HG02678 (cell line): Measurements from ENCODE around the gene TMOD1.

Experiments
- ATAC-seq: cut with Tn5 transposase; IDR thresholded peaks from one replicate; pipeline ENCODE4 v1.9.1; 2021; ENCODE audit warnings: mild to moderate bottlenecking, moderate library complexity; ENCODE audit not compliant: unreplicated experiment

TMOD1 gene

DNA sequence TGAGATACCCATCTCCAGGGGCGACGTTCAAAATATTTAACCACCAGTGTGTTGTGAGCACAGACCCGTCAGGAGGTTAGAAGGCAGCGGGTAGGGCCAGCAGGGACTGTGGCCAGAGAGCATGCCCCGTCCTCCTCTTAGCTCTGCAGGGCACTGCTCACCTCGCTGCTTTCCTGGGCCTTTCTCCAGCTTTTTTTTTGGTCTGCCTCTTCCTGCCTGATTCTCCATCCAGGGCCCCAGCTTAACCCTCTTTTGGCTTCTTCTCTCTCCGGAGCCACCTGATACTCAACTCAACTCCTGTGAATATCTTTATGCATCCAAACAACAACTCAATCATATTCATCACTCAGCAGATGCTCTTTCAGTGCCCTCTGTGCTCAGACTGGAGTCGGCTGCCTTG, 44.0 kb downstream of the TMOD1 start:
- ATAC-seq, result no peak

DNA sequence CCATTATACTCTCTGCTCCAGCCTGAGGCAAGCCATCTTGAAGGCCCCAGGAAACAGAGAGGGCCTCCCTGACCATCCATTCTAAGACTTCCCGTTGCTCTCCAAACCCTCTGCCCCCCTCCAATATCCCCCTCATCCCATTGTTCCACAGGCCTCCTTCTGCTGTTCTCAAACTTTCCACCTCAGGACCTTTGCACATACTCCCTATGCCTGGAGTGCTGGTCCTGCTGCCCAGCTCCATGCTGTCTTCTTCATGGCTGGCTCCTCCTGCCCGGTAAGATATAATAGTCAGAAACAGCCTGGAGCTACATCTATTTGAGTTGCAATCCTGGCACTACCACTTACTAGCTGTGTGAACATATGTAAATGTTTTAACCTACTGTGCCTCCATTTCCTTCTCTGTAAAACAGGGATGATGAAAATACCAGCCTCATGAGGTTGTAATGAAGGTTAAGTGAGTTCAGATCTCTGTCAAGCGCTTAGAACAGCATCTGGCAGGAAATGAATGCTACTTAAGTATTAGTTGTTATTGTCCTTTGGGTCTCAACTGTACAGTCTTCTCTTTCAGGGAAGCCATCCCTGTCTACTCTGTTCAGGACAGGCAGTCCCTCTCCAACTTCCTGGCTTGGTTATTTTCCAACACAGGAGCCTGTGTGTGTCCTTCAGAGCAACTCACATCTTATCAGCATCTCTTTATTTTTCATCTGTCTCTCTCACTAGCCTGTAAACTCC, 45.8 kb downstream of the TMOD1 start:
- no peak for ATAC-seq

DNA sequence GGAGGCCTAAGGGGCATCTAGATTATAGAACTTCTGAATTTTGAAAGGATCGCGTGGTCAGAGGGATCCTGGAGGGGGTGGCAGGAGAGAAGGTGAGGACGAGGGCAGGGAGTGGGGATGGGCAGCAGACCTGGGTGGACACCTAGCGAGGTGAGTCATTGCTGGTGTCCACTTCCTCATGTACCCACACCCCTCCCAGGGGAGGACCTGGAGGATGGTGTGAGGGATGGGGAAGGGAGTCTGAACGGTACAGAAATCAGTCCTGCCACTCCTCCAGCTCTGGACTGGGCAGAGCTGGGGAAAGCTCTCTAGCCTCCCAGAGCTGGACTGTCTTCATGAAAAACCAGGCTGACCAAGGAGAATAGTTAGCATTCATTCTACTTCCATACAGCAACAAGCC, 46.9 kb downstream of the TMOD1 start:
- no peak for ATAC-seq

DNA sequence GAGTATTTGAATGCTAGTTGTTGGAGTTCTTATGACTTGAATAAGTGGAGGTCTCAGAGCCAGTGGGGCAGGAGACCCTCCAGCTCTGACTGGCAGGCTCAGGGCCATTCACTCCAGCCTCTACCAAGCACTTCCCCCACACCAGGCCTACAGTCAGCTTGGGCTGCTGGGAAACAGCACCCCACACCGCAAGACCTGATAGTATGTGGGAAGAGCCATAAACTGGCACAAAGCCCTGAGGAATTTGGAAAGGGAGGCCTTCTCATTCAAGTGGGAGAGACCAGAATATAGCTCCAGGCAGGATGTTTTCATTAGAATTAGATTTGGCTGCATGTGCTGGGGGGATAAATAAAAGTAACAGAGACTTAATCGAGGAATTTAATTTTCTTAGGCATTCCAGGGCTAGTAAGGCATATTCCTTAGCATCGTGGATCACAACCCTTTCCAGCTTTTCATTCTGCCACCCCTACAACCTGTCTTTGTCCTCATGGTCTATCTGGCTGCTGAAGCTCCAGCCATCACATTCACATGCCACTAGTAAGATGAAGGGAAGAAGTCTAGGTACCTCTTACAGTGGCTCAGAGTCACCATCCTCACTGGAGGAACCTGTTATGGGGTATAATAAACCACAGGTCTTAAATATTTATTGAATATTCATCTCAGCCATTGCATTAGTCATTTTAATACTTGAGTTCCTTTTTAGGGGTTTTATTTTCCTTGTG, 47.5 kb downstream of the TMOD1 start:
- no peak for ATAC-seq

DNA sequence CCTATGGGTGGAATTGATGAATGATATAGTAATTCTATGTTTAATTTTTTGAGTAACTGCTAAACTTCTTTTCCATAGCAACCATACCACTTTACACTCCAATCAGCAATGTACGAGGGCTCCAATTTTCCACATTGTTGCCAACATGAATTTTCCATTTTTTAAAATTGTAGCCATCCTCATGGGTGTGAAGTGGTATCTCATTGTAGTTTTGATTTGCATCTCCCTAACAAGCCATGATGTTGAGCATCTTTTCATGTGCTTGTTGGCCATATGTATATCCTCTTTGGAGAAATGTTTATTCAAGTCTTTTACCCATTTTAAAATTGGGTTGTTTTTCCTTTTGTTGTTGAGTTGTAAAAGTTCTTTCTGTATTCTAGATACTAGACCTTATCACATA, 48.9 kb downstream of the TMOD1 start:
- ATAC-seq, result no peak

DNA sequence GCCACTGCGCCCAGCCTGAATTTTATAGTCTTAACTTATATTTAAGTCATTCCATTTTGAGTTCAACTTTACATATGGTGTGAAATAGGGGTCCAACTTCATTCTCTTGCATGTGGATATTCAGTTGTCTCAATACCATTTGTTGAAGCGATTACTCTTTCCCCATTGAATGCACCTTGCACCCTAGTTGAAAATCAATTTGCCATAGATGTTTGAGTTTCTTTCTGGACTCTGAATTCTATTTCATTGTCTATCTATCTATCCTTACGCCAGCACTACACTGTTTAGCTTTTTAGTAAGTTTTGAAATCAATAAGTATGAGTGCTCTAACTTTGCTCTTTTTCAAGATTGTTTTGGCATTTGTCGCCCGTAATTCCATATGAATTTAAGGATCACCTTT, 49.8 kb downstream of the TMOD1 start:
- no peak for ATAC-seq

DNA sequence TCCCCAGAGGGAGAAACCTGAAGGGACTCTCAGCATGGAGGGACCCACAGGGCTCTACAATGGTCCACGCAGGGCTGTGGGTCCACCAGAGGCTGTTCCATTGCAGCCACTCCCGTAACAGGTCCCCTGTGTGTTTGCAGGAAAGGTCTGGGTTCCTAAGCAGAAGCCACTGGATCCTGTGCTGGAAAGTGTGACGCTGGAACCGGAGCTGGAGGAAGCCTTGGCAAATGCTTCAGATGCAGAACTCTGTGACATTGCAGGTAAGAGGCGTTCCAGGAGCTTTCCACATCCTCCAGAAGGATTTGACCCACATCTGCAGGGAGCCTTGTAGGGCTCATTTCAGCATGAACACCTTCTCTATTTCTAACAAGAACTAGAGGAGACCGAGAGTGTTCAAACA, 51.7 kb downstream of the TMOD1 start:
- no peak for ATAC-seq

DNA sequence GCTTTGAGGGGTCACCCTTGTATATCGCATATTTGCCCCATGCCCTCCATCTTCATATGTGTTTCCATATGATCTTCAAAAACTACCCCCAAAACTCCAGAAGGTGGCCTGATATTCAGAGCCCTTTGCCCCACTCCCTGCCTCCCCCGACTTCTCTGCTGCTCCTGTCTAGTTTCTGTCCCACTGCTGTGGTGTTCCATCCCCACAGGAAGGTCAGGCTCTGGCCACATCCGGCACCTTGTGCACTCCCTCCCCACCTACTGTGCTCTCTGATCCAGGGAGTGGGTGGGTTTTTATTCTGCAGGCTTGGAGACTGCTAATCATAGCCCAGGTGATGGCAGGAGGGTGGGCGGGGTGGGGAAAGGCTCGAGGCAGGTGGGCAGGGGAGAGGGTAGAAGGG, 52.4 kb downstream of the TMOD1 start:
- ATAC-seq, result no peak

DNA sequence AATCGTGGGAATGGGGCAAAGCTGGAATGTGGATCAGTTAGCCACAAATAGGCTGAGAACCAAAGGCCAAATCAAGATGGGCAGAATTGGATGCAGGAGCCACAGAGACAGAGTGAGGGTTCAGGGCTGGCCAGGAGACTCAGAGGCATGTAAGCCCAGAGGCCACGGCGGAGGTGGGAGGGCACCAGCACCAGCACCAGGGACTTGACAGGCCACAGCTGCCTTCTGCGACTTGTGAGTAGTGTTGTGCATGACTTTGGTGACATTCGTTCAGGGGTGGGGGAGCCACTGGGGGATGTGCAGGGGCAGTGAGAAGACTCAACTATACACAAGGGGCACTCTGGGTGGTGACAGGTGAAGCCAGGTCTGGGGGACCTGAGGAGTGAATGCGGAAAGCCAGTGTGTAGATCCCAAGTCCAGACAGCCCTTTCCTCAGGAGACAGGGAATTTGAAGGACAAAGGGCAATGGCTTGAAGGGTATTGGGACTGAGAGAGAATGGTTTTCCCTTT, 53.2 kb downstream of the TMOD1 start:
- ATAC-seq, result no peak

DNA sequence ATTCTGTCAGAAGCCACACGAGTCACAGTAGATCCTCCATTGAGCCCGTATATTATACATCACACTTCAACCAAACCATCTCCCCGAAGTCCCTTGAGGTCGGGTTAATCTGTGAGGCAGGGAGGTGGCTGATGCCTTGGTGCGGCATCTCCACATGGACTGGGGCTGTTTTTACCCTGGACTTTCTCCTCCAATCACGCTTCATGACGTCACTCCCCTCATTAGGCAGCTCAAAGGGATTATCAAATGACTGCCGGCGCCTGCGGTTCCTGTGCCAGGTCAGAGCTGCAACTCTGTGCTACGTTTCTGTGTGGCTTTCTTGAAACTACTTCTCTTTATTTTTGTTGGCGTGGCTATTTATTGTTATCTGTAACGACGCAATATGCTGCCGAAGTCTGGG, 53.7 kb downstream of the TMOD1 start:
- no peak for ATAC-seq

DNA sequence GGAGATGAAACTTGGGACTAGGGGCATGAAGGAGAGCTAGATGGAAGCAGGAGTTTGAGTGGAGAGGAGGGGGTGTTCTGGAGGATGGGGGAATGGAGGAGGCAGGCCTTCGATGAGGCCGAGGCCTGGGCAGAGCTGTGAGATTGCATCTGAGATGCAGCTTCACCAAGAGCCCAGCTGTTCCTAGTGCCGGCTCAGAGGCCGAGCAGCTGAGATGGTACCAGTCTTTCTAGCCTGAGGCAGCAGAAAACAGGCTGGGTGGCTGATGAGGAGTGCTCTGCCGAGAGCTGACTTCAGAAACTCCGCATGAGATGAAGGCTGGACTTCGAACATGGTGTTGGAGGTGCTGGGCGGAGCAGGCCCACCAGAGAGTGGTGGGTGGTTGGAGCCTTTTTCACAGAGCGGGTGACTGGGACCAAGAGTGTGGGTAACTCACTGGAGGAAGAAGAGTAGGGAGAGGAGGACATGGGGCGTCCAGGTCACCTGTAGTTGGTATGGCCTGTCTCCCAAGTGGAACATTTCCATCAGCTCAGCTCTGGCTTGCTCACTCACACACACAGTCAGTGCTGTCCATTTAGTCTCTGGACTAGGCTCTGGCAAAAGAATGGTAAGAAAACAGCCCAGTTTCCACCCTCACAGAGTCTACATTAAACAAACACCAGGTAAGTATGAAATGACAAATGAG, 54.7 kb downstream of the TMOD1 start:
- ATAC-seq, result no peak

DNA sequence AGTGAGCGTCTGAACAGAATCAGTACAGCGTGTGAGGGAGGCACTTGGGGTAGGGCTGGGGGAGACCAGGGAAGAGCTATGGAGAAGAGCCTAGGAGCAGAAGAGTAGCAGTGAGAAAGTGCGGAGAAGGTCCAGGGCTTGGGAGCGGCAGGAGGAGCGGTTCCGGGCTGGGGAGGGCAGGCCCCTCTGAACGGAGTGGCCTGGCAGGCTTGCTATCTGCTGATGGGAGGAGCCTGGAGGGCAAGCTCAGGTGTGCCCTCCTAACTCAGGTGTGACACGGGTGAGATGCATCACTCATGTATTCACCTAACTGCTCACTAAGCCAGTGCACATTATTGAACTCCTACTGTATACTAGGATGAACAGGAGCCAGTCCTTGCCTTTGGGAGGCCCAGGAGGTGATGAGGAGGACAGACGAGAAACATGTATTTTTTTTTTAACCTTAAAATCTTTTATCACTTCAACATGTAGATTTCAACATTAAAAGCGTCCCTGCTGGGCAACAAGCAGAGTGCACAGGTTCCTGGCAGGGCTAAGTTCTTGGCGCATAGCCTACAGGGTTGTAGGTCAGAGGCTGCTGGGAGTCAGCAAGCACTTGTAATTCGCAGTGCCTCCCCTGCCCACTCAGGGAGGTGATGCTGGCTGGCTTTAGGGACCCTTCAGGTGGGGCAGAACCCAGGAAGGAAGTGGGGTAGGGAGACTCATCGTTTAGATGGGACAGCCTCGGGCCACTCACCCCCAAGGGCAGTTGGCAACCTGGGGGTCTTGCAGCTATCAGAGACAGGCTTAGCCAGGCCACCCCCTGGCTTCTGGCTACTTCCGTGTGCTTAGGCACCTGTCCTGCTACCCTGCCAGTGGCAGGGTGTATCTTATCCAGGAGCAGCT, 55.5 kb downstream of the TMOD1 start:
- ATAC-seq, result no peak

DNA sequence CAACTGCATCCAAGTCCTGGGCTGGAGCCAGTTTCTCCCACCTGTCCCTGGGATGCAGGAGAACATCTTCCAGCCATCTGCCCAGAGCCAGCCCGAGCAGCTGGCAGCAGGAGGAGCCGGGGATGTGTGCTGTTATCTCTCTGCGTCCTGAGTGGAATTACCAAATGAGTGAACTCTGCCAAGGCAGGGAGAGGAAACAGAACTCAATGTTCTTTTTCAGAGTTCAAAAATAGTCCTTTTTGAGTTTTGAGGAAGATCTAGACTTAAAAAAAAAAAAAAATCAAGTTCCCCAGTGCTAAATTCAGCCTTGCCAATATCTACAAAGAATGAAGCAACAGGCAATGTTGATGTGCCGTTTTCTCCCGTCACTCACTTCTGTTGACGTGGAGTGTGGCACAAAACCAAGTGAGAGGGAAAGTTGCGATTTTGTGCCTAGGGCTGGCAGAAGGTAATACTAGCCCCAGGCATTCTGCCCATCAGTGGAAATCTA, 56.2 kb downstream of the TMOD1 start:
- no peak for ATAC-seq

DNA sequence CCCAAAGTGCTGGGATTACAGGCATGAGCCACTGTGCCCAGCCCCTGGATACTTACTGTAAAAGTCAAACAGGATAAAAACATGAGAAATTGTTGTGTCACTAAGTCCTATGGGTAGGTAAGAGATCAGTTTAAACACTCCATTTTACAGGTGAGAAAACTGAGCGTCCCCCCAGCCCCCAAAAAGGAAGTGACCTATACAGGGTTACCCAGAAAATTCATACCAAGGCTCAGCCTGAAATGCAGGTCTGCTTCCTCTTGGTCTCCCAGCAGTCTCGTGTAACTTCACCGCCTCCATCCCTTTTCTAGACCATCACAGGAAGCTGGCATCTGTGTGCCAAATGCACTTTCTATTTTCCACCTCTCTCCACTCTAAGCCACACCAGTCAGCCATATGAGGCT, 57.2 kb downstream of the TMOD1 start:
- peak; percentile 14 for ATAC-seq

DNA sequence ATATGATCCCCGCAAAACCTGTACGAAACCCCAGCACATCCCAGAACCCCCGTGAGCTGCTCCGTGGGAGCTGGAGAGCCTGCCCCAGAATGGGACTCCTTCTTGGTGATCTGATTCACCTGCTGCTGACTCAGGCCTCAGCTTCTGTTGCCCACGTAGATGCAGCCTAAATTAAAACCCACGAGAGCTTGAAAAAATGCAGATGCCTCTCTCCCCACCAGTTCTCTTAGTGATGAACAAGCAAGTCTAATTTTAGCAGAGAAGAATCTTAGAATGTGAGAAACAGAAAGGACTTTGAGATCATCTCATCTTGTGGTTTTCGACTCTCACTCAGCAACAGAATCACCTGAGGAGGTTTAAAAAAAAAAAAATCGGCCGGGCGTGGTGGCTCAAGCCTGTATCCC, 57.6 kb downstream of the TMOD1 start:
- peak; percentile 67 for ATAC-seq

DNA sequence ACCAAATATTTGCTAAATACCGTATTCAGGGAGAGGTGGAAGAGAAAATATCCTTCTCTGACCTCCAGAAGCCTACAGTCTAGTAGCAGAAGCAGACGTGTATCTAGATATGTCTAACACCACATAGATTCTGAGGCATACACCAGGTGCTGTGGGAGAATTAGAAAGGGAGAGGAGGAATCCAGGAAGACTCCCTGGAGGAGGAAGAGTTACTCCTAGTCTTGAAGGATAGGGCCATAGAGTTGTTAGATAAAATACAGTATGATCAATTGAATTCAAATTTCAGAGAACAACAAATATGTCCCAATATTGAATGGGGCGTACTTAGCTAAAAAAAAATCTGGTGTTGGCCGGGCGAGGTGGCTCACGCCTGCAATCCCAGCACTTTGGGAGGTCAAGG, 58.7 kb downstream of the TMOD1 start:
- ATAC-seq, result no peak

DNA sequence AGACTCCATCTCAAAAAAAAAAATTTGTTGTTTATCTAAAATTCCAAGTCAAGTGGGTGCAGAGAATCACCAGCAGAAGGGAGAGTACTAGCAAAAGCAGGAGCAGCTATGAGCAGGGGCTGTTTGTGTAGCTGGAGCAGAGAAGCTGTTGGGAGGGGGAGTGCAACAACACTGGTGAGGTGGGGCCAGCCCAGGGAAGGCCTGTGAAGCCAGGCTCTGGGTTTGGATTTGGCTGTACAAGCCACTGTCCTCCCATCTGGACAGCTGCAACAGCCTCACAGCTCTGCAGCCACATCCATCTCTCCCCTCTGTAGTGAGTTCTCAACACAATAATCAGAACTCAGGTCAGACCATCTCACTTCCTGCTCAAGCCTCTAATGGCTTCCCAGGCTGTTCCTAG, 59.4 kb downstream of the TMOD1 start:
- ATAC-seq, result no peak

DNA sequence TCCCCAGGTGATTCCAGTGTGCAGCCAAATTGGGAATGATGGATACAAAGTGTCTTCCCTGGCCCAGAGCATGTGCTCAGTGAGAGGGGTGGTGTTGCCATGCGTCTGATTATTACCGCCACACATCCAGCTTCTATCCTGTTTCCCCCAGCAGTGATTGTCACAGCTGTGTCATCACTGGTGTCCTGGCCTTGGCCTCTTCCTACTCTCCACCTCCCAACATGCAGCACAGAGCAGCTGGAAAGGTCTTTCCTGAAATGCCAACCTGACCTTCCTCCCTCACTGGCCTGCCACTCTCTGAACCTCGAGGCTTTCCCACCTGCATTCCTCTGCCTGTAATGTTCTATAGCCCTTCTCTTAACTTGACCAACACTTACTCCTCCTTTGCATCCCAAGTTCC, 60.0 kb downstream of the TMOD1 start:
- ATAC-seq, result no peak

DNA sequence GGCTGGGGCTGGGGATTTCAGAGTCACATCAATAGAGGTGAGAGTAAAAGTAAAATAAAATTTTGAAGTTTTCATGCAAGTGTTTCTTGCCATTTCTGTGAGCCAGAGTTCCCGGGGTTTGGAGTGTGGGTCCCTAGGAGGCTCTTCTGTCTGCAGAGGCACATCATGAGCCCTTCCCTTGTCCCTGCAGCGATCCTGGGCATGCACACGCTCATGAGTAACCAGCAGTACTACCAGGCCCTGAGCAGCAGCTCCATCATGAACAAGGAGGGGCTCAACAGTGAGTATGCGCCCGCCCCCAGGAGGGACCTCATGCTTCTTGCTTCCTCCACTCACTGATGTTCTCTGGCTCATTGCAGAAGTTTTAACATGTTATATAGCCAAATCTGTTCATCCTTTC, 61.1 kb downstream of the TMOD1 start:
- no peak for ATAC-seq

DNA sequence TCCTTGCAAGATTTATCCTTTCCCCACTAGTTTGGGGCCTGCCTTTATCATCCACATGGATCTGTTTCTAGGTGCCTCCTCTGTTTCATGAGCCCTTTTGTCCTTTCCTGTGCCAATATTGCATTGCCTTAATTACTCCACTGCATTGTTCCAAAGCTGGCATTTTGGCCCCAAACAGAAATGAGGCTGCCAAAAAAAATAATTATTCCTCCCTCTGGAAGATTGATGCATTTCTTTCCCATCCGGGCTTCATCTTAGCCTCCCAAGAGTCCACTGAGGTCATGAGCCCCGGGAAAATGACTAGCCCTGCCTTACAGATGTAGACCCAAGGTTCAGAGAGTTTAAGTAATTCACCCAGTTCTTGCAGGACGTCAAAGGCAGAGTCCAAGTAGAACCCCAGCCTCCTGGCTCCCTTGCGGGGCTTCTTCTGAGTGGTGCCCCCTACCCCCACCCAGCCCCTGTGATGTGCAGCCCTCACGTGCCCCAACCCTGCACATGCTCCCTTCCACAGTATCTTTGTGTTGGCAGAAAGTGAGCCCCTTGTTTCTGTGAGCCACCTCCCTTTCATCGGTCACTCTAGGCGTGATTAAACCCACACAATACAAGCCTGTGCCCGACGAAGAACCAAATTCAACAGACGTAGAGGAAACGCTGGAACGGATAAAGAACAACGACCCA, 62.1 kb downstream of the TMOD1 start:
- ATAC-seq, result no peak
